GM18909 (cell line): ENCODE data around the gene CLCNKA.
"Not testable (repeated sequence)": the region's sequence is repeated elsewhere in the genome, so short reads cannot be mapped to it uniquely, and the experiment has no call there.

Experiments
- ATAC-seq: cut with Tn5 transposase; IDR thresholded peaks from one replicate; pipeline ENCODE4 v1.9.1; 2021; ENCODE audit warnings: mild to moderate bottlenecking; ENCODE audit not compliant: unreplicated experiment, poor library complexity

Gene CLCNKA

GRCh38 chr1:15997076-15997585, 24.7 kb upstream of the CLCNKA start:
- ATAC-seq, result no peak

- ATAC-seq, result no peak
Measured at GRCh38 chr1:15997637-15998280, 24.1 kb upstream of the CLCNKA start.

GRCh38 chr1:15998929-15999328, 22.9 kb upstream of the CLCNKA start:
- ATAC-seq, result no peak

GRCh38 chr1:16001274-16001673, 20.6 kb upstream of the CLCNKA start:
- not testable (repeated sequence) for ATAC-seq

- no peak for ATAC-seq
Measured at GRCh38 chr1:16005597-16005996, 16.2 kb upstream of the CLCNKA start.

- ATAC-seq, result no peak
Measured at GRCh38 chr1:16006010-16006409, 15.8 kb upstream of the CLCNKA start.

- no peak for ATAC-seq
Measured at GRCh38 chr1:16006552-16007485, 15.0 kb upstream of the CLCNKA start.

GRCh38 chr1:16007671-16008341, 14.0 kb upstream of the CLCNKA start:
- no peak for ATAC-seq

- ATAC-seq, result no peak
Measured at GRCh38 chr1:16009030-16009460, 12.8 kb upstream of the CLCNKA start.

GRCh38 chr1:16009678-16010077, 12.2 kb upstream of the CLCNKA start:
- ATAC-seq, result no peak

- ATAC-seq, result no peak
Measured at GRCh38 chr1:16010837-16011236, 11.0 kb upstream of the CLCNKA start.

- no peak for ATAC-seq
Measured at GRCh38 chr1:16011936-16012589, 9.8 kb upstream of the CLCNKA start.

GRCh38 chr1:16012590-16013219, 9.1 kb upstream of the CLCNKA start:
- no peak for ATAC-seq

- no peak for ATAC-seq
Measured at GRCh38 chr1:16013220-16013907, 8.5 kb upstream of the CLCNKA start.

GRCh38 chr1:16013908-16014258, 8.0 kb upstream of the CLCNKA start:
- ATAC-seq, result no peak

- ATAC-seq, result no peak
Measured at GRCh38 chr1:16014509-16015482, 7.0 kb upstream of the CLCNKA start.

- ATAC-seq, result no peak
Measured at GRCh38 chr1:16015491-16015890, 6.3 kb upstream of the CLCNKA start.
